ENCODE measurements around the gene RALGDS. TPM values are rescaled to one million over a fixed set of nuclear protein-coding genes. Genes with fewer than 3 reads are reported as not detected.

The RALGDS gene
- polyA plus RNA-seq, 1 donor = 34.6 TPM

DNA sequence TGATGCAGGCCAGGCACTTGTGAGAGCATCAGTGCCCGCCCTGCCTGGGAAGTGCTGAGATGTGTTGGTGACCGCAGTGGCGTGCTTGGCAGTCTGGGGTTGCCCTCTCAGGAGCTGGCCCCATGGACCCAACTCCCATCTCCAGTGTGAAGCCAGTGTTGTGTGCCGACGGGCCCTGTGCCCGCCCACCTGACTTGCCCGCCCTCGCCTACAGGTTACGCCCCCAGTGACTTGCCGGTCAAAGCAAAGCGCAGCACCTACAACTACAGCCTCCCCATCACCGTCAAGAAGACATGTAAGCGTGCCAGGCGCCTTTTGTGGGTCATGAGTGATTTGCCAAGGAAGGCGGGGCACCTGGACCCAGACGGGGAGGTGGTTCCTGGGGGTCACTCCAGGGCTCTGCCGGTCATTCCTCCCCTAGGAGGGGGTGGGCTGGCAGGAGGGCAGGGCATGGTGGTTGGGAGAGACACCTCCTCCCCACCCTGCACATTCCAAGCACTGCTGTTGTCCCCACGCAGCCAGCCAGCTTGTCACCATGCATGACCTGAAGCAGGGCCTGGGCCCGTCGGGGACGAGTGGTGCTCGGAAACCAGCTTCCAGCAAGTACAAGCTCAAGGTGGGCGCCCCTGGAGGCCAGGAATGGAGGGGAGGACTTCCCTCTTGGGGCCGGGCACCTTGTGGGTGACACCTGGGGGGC, 66.7 kb downstream of the RALGDS start:
- DNase-seq = no peak

DNA sequence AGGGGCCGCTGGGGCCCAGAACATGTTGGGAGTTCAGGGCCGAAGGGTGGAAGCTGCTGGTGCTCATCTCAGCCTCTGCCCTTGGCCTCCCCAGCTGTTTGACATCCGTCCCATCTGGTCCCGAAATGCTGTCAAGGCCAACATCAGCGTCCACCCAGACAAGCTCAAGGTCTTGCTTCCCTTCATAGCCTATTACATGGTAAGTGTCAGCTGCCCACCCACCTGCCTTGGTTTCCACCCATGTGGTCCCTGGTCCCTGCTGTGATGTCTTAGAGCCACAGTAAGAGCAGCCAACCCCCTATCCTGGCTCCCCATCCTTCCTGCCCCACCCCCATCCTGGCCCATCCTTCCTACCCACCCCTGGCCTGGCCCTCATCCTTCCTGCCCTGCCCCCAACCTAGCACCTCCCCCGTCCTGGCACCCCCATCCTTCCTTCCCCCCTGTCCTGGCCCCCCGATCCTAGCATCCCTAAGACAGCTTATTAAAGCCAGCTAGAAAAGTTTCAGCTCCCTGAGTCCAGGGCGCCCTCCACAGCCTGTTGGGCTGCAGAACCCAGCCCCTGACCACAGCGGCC, 69.0 kb downstream of the RALGDS start:
- no peak for DNase-seq

DNA sequence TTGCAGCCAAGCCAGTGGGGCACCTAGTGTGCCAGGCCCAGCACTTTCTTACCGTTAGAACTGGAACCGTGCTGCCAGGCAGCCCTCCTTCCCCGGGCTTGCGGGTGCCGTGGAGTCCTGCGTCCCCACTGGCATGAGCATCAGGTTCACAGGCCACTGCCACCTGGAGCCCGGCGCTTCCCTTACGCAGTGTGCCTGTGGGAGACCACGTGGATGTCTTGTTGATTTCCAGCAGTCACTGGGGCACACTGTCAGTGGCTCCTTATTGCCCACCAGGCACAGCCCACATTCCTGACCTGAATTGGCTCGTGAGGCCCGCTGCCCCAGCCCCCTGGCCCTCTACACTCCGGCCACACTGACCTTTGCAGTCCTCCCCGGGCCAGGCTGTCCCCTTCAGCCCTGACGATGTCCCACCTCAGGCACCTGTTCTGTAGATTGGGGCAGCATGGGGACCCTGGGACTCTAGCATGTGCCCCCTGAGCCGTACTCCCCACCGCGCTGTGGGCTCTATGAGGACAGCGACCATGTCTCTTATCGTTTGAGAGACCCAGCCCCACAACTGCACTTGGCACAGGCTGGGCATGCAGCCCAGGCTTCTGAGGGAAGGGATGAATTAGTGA, 69.6 kb downstream of the RALGDS start:
- DNase-seq = no peak

DNA sequence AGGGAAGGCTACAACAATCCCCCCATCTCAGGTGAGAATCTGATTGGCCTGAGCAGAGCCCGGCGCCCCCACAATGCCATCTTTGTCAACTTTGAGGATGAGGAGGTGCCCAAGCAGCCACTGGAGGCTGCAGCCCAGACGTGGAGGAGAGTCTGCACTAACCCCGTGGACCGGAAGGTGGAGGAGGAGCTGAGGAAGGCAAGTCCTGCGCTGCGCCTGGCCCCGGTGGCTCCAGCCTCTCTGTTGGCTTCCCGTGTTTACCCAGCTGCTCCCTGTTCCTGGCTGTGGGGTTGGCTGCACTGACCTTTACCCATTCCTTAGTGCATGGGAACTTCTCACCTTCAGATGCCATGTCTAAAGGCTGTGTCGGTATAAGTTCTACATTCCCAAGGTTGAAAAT, 70.3 kb downstream of the RALGDS start:
- no peak for DNase-seq

DNA sequence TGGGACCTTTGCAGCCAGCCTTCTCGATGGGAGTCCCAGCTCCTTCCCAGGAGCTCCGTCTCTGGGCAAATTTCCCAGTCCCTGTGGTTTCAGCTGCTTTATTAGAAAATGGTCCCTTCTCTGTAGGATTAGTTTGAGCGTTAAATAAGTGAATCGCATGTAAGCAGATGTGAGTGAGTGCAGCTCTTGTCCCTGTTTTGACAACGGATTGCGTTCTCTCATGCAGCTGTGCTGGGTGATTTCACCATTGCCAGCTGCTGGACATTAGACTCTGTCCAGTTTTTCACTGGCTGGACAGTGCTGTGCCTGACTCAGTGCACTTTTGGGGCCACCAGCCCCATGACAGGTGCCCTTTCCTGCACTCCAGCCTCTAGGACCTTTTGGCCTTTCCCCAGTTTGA, 70.9 kb downstream of the RALGDS start:
- DNase-seq = no peak

DNA sequence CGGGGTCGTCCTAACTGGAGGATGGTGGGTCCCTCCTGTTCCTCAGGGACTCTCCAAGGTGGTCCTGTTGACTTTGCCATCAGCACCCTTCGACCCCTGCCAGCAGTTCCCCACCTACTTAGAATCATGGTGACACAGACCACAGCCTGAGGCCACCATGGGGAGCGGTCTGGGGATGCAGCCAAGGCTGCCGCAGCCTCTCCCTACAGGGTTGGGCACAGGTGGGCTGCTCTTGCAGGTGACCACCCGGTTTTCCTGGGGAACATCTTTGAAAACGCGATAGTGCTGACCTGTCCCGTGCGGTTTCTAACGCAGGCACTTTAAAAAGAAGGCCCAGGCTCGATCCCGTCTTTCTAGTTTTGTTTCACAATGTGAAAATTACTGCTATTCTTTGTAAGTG, 72.0 kb downstream of the RALGDS start:
- DNase-seq = no peak

DNA sequence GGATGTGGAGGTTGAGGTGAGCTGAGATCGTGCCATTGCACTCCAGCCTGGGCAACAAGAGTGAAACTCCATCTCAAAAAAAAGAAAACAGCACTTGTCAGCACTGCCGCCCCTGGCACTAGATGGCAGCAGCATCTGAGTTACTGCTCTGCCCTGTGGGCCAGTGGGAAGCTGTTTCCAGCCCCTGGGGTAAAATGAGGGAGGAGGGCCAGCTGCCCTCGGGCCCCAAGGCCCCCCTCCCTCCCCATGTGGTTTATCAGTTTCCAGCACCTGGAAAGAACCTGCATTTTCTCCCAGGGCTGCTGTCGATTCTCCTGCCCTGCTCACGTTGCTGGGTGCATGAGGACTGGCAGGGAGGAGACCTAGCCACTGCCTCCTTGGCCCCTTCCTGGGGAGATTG, 72.4 kb downstream of the RALGDS start:
- no peak for DNase-seq

Other genes with a start within 250 kb of the RALGDS start
- gene AK8, start 243.0 kb downstream of the RALGDS start, polyA plus RNA-seq (ENCODE audit: insufficient read length) = 3.9 TPM
- 7.8 TPM for gene SPACA9, start 242.3 kb downstream of the RALGDS start, polyA plus RNA-seq (ENCODE audit: insufficient read length)
- gene TSC1, start 176.6 kb downstream of the RALGDS start, polyA plus RNA-seq (ENCODE audit: insufficient read length) = 67.3 TPM
- 0.52 TPM for gene GFI1B, start 142.5 kb downstream of the RALGDS start, polyA plus RNA-seq (ENCODE audit: insufficient read length)
- gene GTF3C5, start 90.2 kb downstream of the RALGDS start, polyA plus RNA-seq (ENCODE audit: insufficient read length) = 69.7 TPM
- 4.7 TPM for gene CEL, start 59.3 kb downstream of the RALGDS start, polyA plus RNA-seq (ENCODE audit: insufficient read length)
- 2.0 TPM for gene GBGT1, start 42.7 kb upstream of the RALGDS start, polyA plus RNA-seq (ENCODE audit: insufficient read length)
- not detected for gene OBP2B, start 88.0 kb upstream of the RALGDS start, polyA plus RNA-seq (ENCODE audit: insufficient read length)
- 19.1 TPM for gene ABO, start 154.0 kb upstream of the RALGDS start, polyA plus RNA-seq (ENCODE audit: insufficient read length)
- gene SURF6, start 214.9 kb upstream of the RALGDS start, polyA plus RNA-seq (ENCODE audit: insufficient read length) = 22.3 TPM
- gene MED22, start 226.9 kb upstream of the RALGDS start, polyA plus RNA-seq (ENCODE audit: insufficient read length) = 25.6 TPM
- 2,305 TPM for gene RPL7A, start 227.0 kb upstream of the RALGDS start, polyA plus RNA-seq (ENCODE audit: insufficient read length)
- gene SURF1, start 235.2 kb upstream of the RALGDS start, polyA plus RNA-seq (ENCODE audit: insufficient read length) = 34.7 TPM
- gene SURF2, start 235.3 kb upstream of the RALGDS start, polyA plus RNA-seq (ENCODE audit: insufficient read length) = 17.7 TPM